IPS DF 6.9 (cell line): ENCODE data around the gene PPP1R9B.

Experiments
- DNase-seq: peaks from one replicate; pipeline ENCODE4 v3.0.0-alpha.2; 2013; ENCODE audit warnings: low read depth, low spot score
- H3K27ac ChIP-seq: one replicate; pipeline ENCODE4 v1.5.1; 2013; ENCODE audit warnings: low read length, control low read depth
- H3K27me3 ChIP-seq: 2 replicates; pipeline ENCODE4 v1.6.1; 2013; ENCODE audit warnings: mild to moderate bottlenecking, low read length; ENCODE audit not compliant: control insufficient read depth, insufficient read depth
- H3K36me3 ChIP-seq: 2 replicates; pipeline ENCODE4 v1.6.1; 2013; ENCODE audit warnings: low read length; ENCODE audit not compliant: control insufficient read depth, insufficient read depth
- H3K4me1 ChIP-seq: 2 replicates; pipeline ENCODE4 v1.6.1; 2013; ENCODE audit warnings: low read length; ENCODE audit not compliant: control insufficient read depth, insufficient read depth
- H3K4me3 ChIP-seq: 2 replicates; pipeline ENCODE4 v1.5.1; 2013; ENCODE audit warnings: mild to moderate bottlenecking, low read length
- H3K9me3 ChIP-seq: 2 replicates; pipeline ENCODE4 v1.6.1; 2013; ENCODE audit warnings: low read length, inconsistent platforms; ENCODE audit not compliant: control insufficient read depth, insufficient read depth
- WGBS: extraction: QIAGEN DNeasy Blood & Tissue Kit; methylation state at CpG from one replicate; pipeline ENCODE4 v1.1.7; 2013; ENCODE audit warnings: mixed read lengths, missing lambda C conversion rate; ENCODE audit not compliant: insufficient read length, insufficient coverage; 5-methylcytosine and 5-hydroxymethylcytosine counted together

Gene PPP1R9B

GRCh38 chr17:50103941-50104340 is 46.5 kb downstream of the PPP1R9B start:
- Histone ChIP-seq H3K4me3 (no peak overlapping the region), H3K27me3 (no peaks in the 10 kb centered on the region), H3K4me1 (0 out of 2 replicates have a peak, but pooled peaks cover 2% of the 10 kb centered on the region), H3K27ac (no peak overlapping the region), H3K36me3 (no peaks in the 10 kb centered on the region), H3K9me3 (no peaks in the 10 kb centered on the region)
- no CpG with 5 or more reads among the region's 5 CpGs for WGBS
- DNase-seq = no peak

DNA sequence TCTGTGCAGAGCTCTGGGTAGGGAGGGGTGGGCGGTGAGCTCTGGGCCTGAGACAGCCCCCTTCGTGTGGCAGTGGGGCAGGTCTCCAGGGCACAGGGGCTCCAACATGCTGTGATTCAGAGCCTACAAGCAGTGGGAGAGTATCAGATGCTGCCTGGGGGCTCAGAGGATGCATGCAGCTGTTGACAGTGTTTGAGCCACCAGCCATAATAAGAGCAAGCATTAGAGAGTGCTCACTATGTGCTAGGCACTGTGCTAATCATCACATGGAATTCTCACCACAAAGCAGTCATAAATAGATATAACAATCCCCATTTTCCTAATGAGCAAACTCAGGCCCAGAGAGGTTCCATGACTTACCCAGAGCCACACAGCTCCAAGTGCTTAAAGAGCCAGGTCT is 47.2 kb downstream of the PPP1R9B start:
- Histone ChIP-seq H3K27ac (no peak overlapping the region), H3K36me3 (no peaks in the 10 kb centered on the region), H3K27me3 (no peaks in the 10 kb centered on the region), H3K9me3 (no peaks in the 10 kb centered on the region), H3K4me3 (no peak overlapping the region), H3K4me1 (0 out of 2 replicates have a peak, but pooled peaks cover 2% of the 10 kb centered on the region)
- no CpG with 5 or more reads among the region's 2 CpGs for WGBS
- DNase-seq = no peak

DNA sequence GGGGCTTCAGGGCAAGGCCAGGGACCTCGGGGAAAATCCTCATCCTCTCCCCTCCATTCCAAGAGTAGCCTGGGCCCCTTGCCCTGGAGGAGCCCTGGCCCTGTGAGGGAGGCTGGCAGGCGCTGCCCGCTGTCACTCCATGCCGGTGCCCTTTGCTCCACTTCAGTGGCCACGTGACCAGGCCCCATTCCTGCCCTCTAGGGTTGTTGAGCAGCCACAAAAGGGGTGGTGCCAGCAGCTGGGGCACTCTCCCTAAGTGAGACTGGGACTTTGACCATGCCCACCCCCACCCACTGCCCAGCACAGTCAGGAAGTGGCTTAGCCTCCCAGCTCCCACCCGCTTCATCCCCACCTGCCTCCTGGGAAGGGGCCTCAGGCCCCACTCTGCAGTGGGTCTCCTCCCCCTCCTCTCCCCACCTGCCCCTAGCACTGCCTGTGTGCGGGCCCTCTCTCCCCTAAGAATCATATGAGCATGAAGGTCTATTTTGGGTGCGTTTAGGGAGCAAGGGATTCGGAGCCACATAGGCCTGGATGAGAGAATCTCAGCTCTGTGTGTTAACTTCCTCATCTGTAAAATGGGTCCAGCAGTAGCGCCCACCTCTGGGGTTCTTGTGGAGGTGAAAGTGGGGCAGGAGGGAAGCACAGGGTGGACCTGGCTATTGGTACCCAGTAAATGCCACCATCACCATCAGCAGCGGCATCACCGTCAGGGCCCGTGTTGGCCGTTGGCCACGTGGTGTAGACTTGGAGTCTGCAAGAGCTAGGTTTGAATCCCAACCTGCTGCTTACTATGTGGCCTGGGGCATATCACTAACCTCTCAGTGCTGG is 48.1 kb downstream of the PPP1R9B start:
- DNase-seq = no peak
- no peaks in the 10 kb centered on the region for H3K27me3 ChIP-seq
- no peak overlapping the region for H3K4me3 ChIP-seq
- no peaks in the 10 kb centered on the region for H3K9me3 ChIP-seq
- no CpG with 5 or more reads among the region's 15 CpGs for WGBS
- 0 out of 2 replicates have a peak, but pooled peaks cover 2% of the 10 kb centered on the region for H3K4me1 ChIP-seq
- no peak overlapping the region for H3K27ac ChIP-seq
- H3K36me3 ChIP-seq = no peaks in the 10 kb centered on the region

DNA sequence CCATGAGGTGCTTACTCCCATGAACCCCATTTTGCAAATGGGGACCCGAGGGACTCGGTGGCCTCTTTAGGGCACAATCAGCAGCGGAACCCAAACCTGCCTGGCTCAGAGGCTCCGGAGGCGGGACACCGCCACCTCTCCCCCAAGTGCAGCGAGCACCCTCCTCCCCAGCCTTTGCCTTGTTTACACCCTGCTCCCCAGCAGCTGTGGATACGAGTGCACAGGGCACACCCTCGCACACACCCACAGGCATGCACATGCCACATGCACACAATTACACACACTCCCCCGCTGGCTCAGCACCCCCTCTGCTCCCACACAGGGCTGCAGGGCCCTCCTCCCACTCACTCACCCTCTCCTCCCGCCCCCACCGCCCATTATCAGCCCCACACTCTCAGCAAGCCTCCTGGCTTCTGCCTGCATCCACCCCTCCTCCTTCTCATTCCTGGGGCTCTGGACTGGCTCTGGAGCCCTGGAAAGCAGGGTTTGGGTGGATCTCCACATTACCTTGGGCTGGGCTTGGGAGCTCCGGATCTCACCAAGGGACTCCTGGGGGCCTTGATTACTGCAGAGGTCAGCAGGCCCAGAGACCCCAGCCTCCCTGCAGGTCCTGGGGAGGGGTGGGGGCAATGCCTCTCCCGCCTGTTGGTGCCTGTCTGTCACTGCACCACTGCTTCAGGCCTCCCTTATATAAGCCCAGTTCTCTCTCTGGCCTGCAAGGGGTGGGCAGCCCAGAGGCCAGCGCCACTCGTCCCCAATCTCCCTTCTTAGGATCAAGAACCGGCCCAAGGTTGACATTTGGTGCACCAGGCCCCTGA is 48.9 kb downstream of the PPP1R9B start:
- H3K27ac ChIP-seq = no peak overlapping the region
- H3K9me3 ChIP-seq = no peaks in the 10 kb centered on the region
- no peaks in the 10 kb centered on the region for H3K36me3 ChIP-seq
- no peak overlapping the region for H3K4me3 ChIP-seq
- no CpG with 5 or more reads among the region's 17 CpGs for WGBS
- H3K4me1 ChIP-seq = 0 out of 2 replicates have a peak, but pooled peaks cover 2% of the 10 kb centered on the region
- no peaks in the 10 kb centered on the region for H3K27me3 ChIP-seq
- DNase-seq = no peak

- H3K4me3 ChIP-seq = no peak overlapping the region
- WGBS = no CpG with 5 or more reads among the region's 15 CpGs
- H3K36me3 ChIP-seq = no peaks in the 10 kb centered on the region
- 0 out of 2 replicates have a peak, but pooled peaks cover 2% of the 10 kb centered on the region for H3K4me1 ChIP-seq
- H3K27ac ChIP-seq = no peak overlapping the region
- no peaks in the 10 kb centered on the region for H3K9me3 ChIP-seq
- no peak for DNase-seq
- H3K27me3 ChIP-seq = no peaks in the 10 kb centered on the region
Observed at GRCh38 chr17:50100921-50101345, 49.5 kb downstream of the PPP1R9B start.

- Histone ChIP-seq H3K4me3 (no peak overlapping the region), H3K36me3 (no peaks in the 10 kb centered on the region), H3K27ac (no peak overlapping the region), H3K27me3 (no peaks in the 10 kb centered on the region), H3K9me3 (no peaks in the 10 kb centered on the region), H3K4me1 (0 out of 2 replicates have a peak, but pooled peaks cover 2% of the 10 kb centered on the region)
- no peak for DNase-seq
- WGBS = no CpG with 5 or more reads among the region's 5 CpGs
Observed at GRCh38 chr17:50100480-50100883, 50.0 kb downstream of the PPP1R9B start.

GRCh38 chr17:50099003-50099402 is 51.5 kb downstream of the PPP1R9B start:
- 0 out of 2 replicates have a peak, but pooled peaks cover 2% of the 10 kb centered on the region for H3K4me1 ChIP-seq
- H3K27me3 ChIP-seq = no peaks in the 10 kb centered on the region
- no CpG with 5 or more reads among the region's 5 CpGs for WGBS
- no peak overlapping the region for H3K4me3 ChIP-seq
- H3K27ac ChIP-seq = no peak overlapping the region
- H3K36me3 ChIP-seq = no peaks in the 10 kb centered on the region
- H3K9me3 ChIP-seq = no peaks in the 10 kb centered on the region
- DNase-seq = no peak

GRCh38 chr17:50098583-50098982 is 51.9 kb downstream of the PPP1R9B start:
- Histone ChIP-seq H3K36me3 (no peaks in the 10 kb centered on the region), H3K9me3 (no peaks in the 10 kb centered on the region), H3K27ac (no peak overlapping the region), H3K4me1 (0 out of 2 replicates have a peak, but pooled peaks cover 2% of the 10 kb centered on the region), H3K27me3 (no peaks in the 10 kb centered on the region), H3K4me3 (no peak overlapping the region)
- DNase-seq = no peak
- WGBS = no CpG with 5 or more reads among the region's 4 CpGs

DNA sequence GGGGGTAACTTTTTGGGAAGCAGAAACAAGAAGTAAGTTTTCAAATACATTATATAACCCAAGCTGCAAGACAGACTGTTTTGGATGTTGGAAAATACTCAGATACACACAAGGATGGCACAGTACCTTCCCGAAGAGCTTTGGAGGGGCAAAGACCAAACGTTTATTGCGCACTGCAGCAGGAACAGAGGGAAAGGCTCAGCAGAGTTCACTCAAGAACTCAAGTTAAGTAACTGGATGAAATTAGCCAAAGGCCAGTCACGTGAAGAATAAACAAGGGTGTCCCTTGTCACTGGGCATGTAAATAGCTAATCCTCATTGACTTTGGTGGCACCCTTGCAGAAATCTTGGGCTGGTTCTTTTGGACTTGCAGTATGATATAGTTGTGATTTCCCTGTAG is 52.6 kb downstream of the PPP1R9B start:
- WGBS = no CpG with 5 or more reads among the region's 4 CpGs
- no peak overlapping the region for H3K4me3 ChIP-seq
- no peaks in the 10 kb centered on the region for H3K36me3 ChIP-seq
- no peaks in the 10 kb centered on the region for H3K9me3 ChIP-seq
- H3K27me3 ChIP-seq = no peaks in the 10 kb centered on the region
- 0 out of 2 replicates have a peak, but pooled peaks cover 2% of the 10 kb centered on the region for H3K4me1 ChIP-seq
- DNase-seq = no peak
- H3K27ac ChIP-seq = no peak overlapping the region

DNA sequence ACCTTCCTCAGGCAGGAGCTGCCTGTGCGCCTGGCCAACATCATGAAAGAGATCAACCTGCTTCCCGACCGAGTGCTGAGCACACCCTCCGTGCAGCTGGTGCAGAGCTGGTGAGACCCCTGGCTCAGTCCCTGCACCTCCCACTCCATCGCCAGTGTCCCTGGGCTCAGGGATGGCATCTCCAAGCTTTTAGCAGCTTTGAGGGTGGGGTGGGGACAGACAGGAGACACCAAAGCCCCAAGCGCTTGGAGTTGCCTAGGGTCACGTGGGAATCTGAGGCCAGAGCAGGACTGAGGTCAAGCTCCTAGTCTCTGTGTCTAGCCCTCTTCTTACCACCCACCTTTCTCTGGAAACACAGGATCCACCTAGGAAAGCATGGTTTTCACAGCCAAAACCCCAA is 53.0 kb downstream of the PPP1R9B start:
- Histone ChIP-seq H3K36me3 (no peaks in the 10 kb centered on the region), H3K27me3 (no peaks in the 10 kb centered on the region), H3K4me3 (no peak overlapping the region), H3K27ac (no peak overlapping the region), H3K4me1 (0 out of 2 replicates have a peak, but pooled peaks cover 2% of the 10 kb centered on the region), H3K9me3 (no peaks in the 10 kb centered on the region)
- no peak for DNase-seq
- no CpG with 5 or more reads among the region's 7 CpGs for WGBS
